ENCODE data around the gene IRAG1. TPM values are rescaled to one million over a fixed set of nuclear protein-coding genes. Genes with fewer than 3 reads are reported as not detected.
A peak's percentile ranks its signal among the peaks of the same experiment; 100 is the strongest.

Gene IRAG1
- total RNA-seq, 4 donors from 2014 or later = 4.2 to 44.6 (median 11.8) TPM

DNA sequence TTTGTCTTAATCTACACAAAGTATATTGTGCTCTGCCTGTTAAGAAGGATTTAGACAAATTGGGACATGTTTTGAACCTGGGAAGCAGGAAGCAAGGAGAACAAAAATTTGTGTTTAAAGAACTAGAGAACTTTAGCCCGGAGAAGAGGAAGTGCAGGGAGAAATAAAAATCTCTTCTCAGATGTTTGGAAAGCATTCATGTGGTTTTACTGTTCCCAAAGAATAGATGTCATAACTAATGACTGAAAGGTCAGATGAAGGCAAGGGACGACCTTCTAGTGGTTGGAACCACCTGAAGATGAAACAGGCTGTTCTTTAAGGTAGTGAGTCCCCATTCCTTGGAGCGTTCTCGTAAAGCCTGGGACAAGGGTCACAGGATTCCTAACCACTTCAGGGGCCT, 38.3 kb downstream of the IRAG1 start:
- TF ChIP-seq CTCF (IDR thresholded peaks at IDR 0.05) = no peak
- no peak for TF ChIP-seq POLR2A (IDR thresholded peaks at IDR 0.05)
- Histone ChIP-seq H3K36me3 (no peaks in the 10 kb centered on the region), H3K27me3 (no peaks in the 10 kb centered on the region), H3K27ac (peak overlapping the region; percentile 28 to 83 (median 61)), H3K4me3 (no peak overlapping the region), H3K4me1 (peaks cover 3 to 54% (median 16%) of the 10 kb centered on the region in 4 donors), H3K9me3 (no peaks in the 10 kb centered on the region)
- DNase-seq = no peak

- peak overlapping the region in 3 of 4 donors; percentile 28 to 83 (median 42) for H3K27ac ChIP-seq
Observed at GRCh38 chr11:10654811-10655150, 38.8 kb downstream of the IRAG1 start.

GRCh38 chr11:10653946-10654810, 39.4 kb downstream of the IRAG1 start:
- TF ChIP-seq CTCF (IDR thresholded peaks at IDR 0.05) = peak; percentile 17 to 89 (median 72)
- peak in 1 of 2 donors; percentile 8 for TF ChIP-seq POLR2A (IDR thresholded peaks at IDR 0.05)
- no peaks in the 10 kb centered on the region for H3K27me3 ChIP-seq
- no peak overlapping the region for H3K4me3 ChIP-seq
- no peaks in the 10 kb centered on the region for H3K9me3 ChIP-seq
- H3K4me1 ChIP-seq = peaks cover 3 to 43% (median 11%) of the 10 kb centered on the region in 4 donors
- peak overlapping the region in 3 of 4 donors; percentile 44 to 83 (median 55) for H3K27ac ChIP-seq
- no peaks in the 10 kb centered on the region for H3K36me3 ChIP-seq
- peak in 1 of 3 donors; percentile 73 for DNase-seq

More at GRCh38 chr11:10654811-10655150, 38.8 kb downstream of the IRAG1 start:
- no peaks in the 10 kb centered on the region for H3K9me3 ChIP-seq
- no peaks in the 10 kb centered on the region for H3K36me3 ChIP-seq
- DNase-seq = no peak
- H3K4me3 ChIP-seq = no peak overlapping the region
- H3K27me3 ChIP-seq = no peaks in the 10 kb centered on the region
- no peak for TF ChIP-seq CTCF (IDR thresholded peaks at IDR 0.05)
- no peak for TF ChIP-seq POLR2A (IDR thresholded peaks at IDR 0.05)
- H3K4me1 ChIP-seq = peaks cover 3 to 50% (median 16%) of the 10 kb centered on the region in 4 donors

- no peaks in the 10 kb centered on the region for H3K27me3 ChIP-seq
- peak overlapping the region in 3 of 4 donors; percentile 44 to 55 (median 48) for H3K27ac ChIP-seq
- H3K36me3 ChIP-seq = no peaks in the 10 kb centered on the region
- no peak for DNase-seq
- no peak overlapping the region for H3K4me3 ChIP-seq
- peaks cover 0 to 34% (median 7%) of the 10 kb centered on the region in 4 donors for H3K4me1 ChIP-seq
- no peaks in the 10 kb centered on the region for H3K9me3 ChIP-seq
- TF ChIP-seq CTCF (IDR thresholded peaks at IDR 0.05) = no peak
- TF ChIP-seq POLR2A (IDR thresholded peaks at IDR 0.05) = no peak
Observed at GRCh38 chr11:10653261-10653660, 40.3 kb downstream of the IRAG1 start.

- DNase-seq = peak in 1 of 3 donors; percentile 42
- H3K36me3 ChIP-seq = no peaks in the 10 kb centered on the region
- H3K27me3 ChIP-seq = no peaks in the 10 kb centered on the region
- H3K4me1 ChIP-seq = peaks cover 0 to 21% (median 2%) of the 10 kb centered on the region in 4 donors
- peak overlapping the region in 3 of 4 donors; percentile 25 to 55 (median 48) for H3K27ac ChIP-seq
- no peak overlapping the region for H3K4me3 ChIP-seq
- H3K9me3 ChIP-seq = no peaks in the 10 kb centered on the region
- no peak for TF ChIP-seq CTCF (IDR thresholded peaks at IDR 0.05)
- no peak for TF ChIP-seq POLR2A (IDR thresholded peaks at IDR 0.05)
Observed at GRCh38 chr11:10651656-10652361, 41.7 kb downstream of the IRAG1 start.
